Measurements from ENCODE around the gene NUBP2.
A peak's percentile ranks its signal among the peaks of the same experiment; 100 is the strongest.

NUBP2 gene

GRCh38 chr16:1782408-1783264, at the start of gene NUBP2, which contains the start of gene SPSB3:
Gene NUBP2, plus strand, starts transcription at chr16:1782960. Its CDS starts 61 bp downstream, at chr16:1783021.
Gene SPSB3, minus strand, starts transcription at chr16:1782571. Its CDS starts 1,088 bp downstream, at chr16:1781483.
- DNase-seq = peak; percentile 100

- no peak for DNase-seq
Observed at GRCh38 chr16:1734123-1734522, 48.6 kb upstream of the NUBP2 start.

GRCh38 chr16:1734816-1735215, 47.9 kb upstream of the NUBP2 start:
- DNase-seq = no peak

- DNase-seq = no peak
Observed at GRCh38 chr16:1740234-1740633, 42.5 kb upstream of the NUBP2 start.

GRCh38 chr16:1740781-1741490, 41.8 kb upstream of the NUBP2 start:
- DNase-seq = peak; percentile 22

GRCh38 chr16:1741553-1742165, 41.1 kb upstream of the NUBP2 start:
- DNase-seq = peak; percentile 13

- DNase-seq = peak; percentile 17
Observed at GRCh38 chr16:1743376-1744337, 39.1 kb upstream of the NUBP2 start.

GRCh38 chr16:1744338-1744840, 38.4 kb upstream of the NUBP2 start:
- DNase-seq = peak; percentile 13

- peak; percentile 40 for DNase-seq
Observed at GRCh38 chr16:1745181-1745899, 37.4 kb upstream of the NUBP2 start.

- no peak for DNase-seq
Observed at GRCh38 chr16:1745900-1746692, 36.7 kb upstream of the NUBP2 start.

GRCh38 chr16:1746693-1747195, 36.0 kb upstream of the NUBP2 start:
- no peak for DNase-seq

- DNase-seq = no peak
Observed at GRCh38 chr16:1747934-1748333, 34.8 kb upstream of the NUBP2 start.

GRCh38 chr16:1749152-1750117, 33.3 kb upstream of the NUBP2 start:
- no peak for DNase-seq

- DNase-seq = no peak
Observed at GRCh38 chr16:1751946-1752345, 30.8 kb upstream of the NUBP2 start.

- DNase-seq = no peak
Observed at GRCh38 chr16:1752853-1753252, 29.9 kb upstream of the NUBP2 start.

GRCh38 chr16:1754204-1754603, 28.6 kb upstream of the NUBP2 start:
- DNase-seq = no peak

GRCh38 chr16:1757714-1758461, 24.9 kb upstream of the NUBP2 start:
- DNase-seq = no peak

GRCh38 chr16:1758923-1759322, 23.8 kb upstream of the NUBP2 start:
- DNase-seq = no peak
